HG02678 (cell line): ENCODE results near the gene ZNF157.
"Not testable (repeated sequence)": the region's sequence is repeated elsewhere in the genome, so short reads cannot be mapped to it uniquely, and the experiment has no call there.

Experiments used
- ATAC-seq: cut with Tn5 transposase; IDR thresholded peaks from one replicate; pipeline ENCODE4 v1.9.1; 2021; ENCODE audit warnings: mild to moderate bottlenecking, moderate library complexity; ENCODE audit not compliant: unreplicated experiment

Gene ZNF157

DNA sequence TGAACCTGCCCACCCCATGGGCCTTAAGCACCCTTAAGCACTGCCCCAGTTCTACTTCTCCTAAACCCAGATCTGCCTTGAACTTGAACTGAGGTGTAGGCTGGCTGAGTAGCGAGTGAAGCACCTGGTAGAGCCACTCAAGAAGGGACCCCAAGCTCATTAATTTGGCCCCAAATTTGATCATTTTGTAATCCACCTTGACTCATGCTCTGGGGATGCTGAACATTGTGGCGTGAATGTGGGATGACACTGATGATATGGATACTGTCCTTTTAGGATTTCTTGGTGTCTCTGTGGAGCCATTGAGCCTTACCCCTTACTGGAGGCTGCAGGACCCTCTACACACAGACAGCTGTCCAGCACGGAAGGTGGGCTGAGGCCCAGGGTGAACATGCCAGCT, at the start of gene ZNF157:
Gene ZNF157, plus strand, starts transcription at position 301 of the 400 bp plus-strand sequence. Its CDS starts 91 bp downstream, at position 392.
- ATAC-seq, result no peak

DNA sequence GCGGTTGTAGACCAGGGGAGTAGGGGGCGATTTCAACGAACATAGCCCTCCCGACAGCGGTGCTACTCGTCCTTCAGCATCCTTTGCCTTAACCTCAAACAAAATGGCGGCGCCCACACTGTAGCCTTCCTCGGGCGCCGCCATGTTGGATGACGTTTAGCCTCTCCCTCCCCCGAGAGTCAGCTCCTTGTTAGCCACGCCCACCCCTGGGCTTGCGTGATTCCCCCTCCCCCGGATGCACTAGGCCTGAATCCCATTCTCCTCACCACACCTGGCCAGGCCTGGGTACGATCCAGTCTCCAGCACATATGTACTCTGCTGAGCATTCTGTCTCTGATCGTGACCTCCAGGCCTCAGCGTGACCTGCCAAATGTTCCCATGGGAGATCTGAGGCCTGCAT, 49.0 kb upstream of the ZNF157 start:
- no peak for ATAC-seq

GRCh38 chrX:47321823-47322371, 48.5 kb upstream of the ZNF157 start:
- ATAC-seq, result no peak

DNA sequence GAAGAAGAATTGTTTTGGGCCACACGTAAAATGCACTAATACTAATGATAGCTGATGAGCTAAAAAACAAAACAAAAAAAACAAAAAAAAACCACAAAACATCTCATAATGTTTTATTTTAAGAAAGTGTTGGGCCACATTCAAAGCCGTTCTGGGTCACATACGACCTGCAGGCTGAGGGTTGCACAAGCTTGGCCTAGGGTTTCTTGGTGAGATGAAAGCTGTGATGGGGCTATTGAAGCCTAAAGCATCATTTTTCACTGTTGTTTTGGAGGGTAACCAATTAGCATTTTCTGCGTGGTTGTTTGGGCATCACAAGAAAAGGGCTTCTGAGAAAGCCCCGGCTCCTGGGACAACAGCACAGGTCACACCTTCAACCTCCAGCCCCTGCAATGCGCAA, 42.5 kb upstream of the ZNF157 start:
- no peak for ATAC-seq

DNA sequence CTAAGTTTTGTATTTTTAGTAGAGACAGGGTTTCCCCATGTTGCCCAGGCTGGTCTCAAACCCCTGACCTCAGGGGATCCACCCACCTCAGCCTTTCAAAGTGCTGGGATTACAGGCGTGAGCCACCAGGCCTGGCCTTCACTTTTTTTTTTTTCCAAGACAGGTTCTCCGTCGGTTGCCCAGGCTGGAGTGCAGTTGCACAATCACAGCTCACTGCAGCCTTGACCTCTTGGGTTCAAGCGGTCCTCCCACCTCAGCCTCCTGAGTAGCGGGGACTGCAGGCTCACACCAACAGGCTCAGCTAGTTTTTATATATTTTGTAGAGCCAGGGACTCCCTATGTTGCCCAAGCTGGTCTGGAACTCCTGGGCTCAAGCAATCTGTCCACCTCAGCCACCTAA, 37.6 kb upstream of the ZNF157 start:
- ATAC-seq, result not testable (repeated sequence)

- ATAC-seq, result no peak
Measured at GRCh38 chrX:47351706-47352105, 18.7 kb upstream of the ZNF157 start.

GRCh38 chrX:47358387-47359065, 11.9 kb upstream of the ZNF157 start:
- no peak for ATAC-seq

GRCh38 chrX:47360423-47361179, 9.8 kb upstream of the ZNF157 start:
- ATAC-seq, result no peak

- peak; percentile 92 for ATAC-seq
Measured at GRCh38 chrX:47361538-47362511, 8.6 kb upstream of the ZNF157 start.

DNA sequence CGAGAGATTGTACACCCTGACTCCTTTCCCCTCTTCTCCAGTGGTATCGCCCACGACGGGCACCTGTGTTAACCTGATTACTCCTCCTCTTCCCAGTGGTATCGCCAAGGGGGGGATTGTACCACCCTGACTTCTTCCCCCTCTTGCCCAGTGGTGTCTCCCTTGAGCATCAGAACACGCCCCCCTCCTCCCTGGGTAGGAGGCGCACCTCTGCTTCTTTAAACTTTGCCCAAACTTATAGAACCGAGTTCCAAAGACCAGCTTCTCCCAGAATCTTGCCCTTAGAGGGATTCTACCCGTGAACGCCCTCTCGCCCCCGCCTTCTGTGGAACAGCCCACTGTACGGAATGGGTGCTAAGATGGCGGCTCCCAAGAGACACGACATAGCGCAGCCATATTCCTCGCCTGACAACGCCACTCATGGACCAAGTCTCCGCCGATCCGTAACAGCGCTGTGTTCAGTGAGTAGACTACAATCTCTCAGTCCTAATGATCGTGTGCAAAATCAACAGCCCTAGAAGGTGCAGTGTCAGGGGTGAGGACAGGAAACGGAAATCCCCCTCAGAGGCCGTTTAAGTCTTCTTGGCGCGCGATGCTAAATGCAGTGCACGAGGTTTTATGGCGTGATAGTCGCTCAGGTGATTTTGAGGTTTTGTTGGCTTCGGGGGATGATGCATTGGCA, 4.2 kb upstream of the ZNF157 start:
- ATAC-seq, result peak; percentile 47

- no peak for ATAC-seq
Measured at GRCh38 chrX:47373198-47373597, 2.8 kb downstream of the ZNF157 start.

DNA sequence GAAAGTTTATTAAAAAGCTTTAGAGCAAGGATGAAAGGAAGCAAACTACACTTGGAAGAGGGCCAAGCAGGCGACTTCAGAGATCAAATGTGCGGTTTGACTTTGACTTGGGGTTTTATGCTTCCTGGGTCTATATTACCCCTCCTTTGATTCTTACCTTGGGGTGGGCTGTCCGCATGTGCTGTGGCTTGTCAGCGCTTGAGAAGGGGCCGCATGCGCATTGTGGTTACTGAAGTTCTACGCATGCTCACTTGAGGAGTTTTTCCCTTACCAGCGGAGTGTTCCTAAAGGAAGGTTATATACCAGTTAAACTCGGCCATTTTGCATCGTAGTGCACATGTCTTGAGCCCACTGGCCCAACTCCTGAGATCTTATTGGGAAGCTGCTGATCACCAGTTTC, 9.9 kb downstream of the ZNF157 start:
- no peak for ATAC-seq

DNA sequence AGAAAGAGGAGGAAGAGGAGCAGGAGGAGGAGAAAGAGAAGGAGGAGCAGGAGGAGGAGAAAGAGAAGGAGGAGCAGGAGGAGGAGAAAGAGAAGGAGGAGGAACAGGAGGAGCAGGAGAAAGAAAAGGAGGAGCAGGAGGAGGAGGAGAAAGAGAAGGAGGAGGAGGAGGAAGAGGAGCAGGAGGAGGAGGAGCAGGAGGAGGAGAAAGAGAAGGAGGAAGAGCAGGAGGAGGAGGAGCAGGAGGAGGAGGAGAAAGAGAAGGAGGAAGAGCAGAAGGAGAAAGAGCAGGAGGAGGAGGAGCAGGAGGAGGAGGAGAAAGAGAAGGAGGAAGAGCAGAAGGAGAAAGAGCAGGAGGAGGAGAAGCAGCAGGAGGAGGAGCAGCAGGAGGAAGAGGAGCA, 10.5 kb downstream of the ZNF157 start:
- ATAC-seq, result not testable (repeated sequence)

- ATAC-seq, result no peak
Measured at GRCh38 chrX:47384502-47384901, 14.1 kb downstream of the ZNF157 start.

GRCh38 chrX:47390780-47391179, 20.4 kb downstream of the ZNF157 start:
- ATAC-seq, result no peak

GRCh38 chrX:47413179-47413594, 42.8 kb downstream of the ZNF157 start:
- ATAC-seq, result no peak

GRCh38 chrX:47420265-47420664, 49.9 kb downstream of the ZNF157 start:
- no peak for ATAC-seq

DNA sequence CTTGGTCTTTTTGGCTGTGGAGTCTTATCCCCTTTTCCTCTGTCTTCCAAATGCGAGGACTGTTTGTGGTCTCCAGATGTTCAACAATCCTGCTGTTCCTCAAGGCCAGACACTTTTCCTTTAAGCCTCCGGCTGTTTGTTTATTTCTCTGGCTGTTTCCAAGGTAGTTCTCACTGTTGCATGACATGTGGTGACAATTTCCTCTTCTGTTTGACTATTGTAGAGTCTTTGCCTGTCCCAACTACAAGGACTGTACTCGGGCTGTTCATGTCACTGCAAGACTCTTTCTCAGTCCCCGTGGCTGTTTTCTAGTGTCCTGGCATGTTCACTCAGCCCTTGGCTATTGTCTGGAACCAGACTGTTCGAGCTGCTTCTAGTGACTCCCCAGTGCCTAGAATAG, 50.6 kb downstream of the ZNF157 start:
- no peak for ATAC-seq

DNA sequence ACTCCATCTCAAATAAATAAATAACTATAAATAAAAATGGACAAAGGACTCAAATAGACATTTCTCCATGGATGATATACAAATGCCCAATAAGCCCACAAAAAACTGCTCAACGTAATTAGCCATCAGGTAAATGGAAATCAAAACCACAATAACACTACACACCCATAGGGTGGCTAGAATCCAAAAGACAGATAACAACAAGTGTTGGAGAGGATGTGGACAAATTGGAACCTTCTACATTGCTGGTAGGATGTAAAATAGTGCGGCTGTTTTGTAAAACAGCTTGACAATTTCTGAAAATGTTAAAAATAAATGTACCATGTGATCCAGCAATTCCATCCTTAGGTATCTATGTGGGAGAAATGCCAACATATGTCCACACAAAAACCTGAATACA, 52.1 kb downstream of the ZNF157 start:
- ATAC-seq, result no peak

DNA sequence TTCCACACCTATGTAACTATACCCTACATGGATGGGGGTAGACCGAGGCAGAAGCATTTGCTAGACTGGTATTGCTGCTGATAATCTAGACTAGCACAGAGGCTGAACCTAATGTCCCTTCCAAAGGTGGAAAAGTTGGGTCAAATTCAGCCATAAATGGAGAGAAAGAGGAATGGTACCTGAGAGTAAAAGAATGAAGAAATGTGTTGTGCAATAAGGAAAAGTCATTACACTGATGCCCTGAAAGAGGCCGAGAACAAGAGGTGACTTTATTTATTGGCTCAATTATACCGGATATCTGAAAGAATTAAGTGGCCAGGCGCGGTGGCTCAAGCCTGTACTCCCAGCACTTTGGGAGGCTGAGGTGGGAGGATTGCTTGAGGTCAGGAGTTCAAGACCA, 60.5 kb downstream of the ZNF157 start:
- no peak for ATAC-seq
